RWPE1 (cell line): ENCODE data around the gene SLC2A4.
"Not testable (repeated sequence)": the region's sequence is repeated elsewhere in the genome, so short reads cannot be mapped to it uniquely, and the experiment has no call there.

Source experiments
- CTCF ChIA-PET: fragments of 350-600 bp; sonication (Branson Sonifier 250); formaldehyde crosslinking; extraction: SDS; loops from one replicate; lab custom pipeline; 2021; lab: Yijun Ruan, JAX
- POLR2A ChIA-PET: fragments of 400-600 bp; formaldehyde crosslinking; extraction: SDS; loops from one replicate; lab custom pipeline; 2020; ENCODE audit warnings: antibody characterized with exemption; ENCODE audit not compliant: low non-redundant PET; lab: Yijun Ruan, JAX
- DNase-seq: peaks from one replicate; pipeline ENCODE4 v3.0.0; 2012; ENCODE audit warnings: low spot score
- H3K27ac ChIP-seq: fragments of 450-650 bp; 2 replicates; pipeline ENCODE4 v1.5.1; 2017
- TF ChIP-seq, protein P1 (sequence below): fragments of 450-650 bp; conservative IDR thresholded peaks from 2 replicates; pipeline ENCODE4 v1.5.1; 2017; ENCODE audit warnings: low read depth, mild to moderate bottlenecking

Gene SLC2A4

DNA sequence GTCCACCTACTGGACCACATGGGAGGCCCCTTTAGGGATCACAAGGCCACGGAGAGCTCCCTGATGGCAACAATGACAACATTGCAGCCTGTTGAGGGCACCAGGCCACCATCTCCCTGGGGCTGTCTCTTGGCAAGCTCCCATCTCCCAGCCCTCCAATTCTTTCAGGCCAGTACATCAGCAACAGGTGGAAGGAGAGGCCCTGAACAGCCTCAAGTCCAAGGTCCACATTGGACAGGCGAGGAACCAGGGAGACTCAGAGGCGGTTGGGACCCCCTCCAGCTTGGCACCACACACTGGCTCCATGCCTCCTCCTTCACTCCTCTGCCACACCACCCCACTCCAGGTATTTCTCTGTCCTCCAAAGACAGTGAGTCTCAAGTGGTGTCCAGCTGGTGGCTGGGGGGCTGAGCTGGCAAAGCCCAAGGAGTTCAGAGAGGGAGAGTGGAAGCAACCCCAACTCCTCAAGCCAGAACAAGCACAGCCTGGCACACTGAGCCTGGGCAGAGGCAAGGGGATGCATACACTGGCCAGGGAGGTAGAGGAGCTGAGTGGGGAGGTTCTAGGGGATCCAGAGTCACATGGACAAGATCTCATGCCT lies 53.5 kb downstream of the SLC2A4 start:
- DNase-seq: no peak
- ChIA-PET CTCF (interaction anchor here (0.6 to 0.8 kb wide), 3 partner anchors 69 to 100 kb away, joined by 3 to 5 read pairs (median 3); partner anchors contain the start of genes TMEM102 and TMEM256), POLR2A (no interaction called here)
- TF ChIP-seq, protein P1, sequence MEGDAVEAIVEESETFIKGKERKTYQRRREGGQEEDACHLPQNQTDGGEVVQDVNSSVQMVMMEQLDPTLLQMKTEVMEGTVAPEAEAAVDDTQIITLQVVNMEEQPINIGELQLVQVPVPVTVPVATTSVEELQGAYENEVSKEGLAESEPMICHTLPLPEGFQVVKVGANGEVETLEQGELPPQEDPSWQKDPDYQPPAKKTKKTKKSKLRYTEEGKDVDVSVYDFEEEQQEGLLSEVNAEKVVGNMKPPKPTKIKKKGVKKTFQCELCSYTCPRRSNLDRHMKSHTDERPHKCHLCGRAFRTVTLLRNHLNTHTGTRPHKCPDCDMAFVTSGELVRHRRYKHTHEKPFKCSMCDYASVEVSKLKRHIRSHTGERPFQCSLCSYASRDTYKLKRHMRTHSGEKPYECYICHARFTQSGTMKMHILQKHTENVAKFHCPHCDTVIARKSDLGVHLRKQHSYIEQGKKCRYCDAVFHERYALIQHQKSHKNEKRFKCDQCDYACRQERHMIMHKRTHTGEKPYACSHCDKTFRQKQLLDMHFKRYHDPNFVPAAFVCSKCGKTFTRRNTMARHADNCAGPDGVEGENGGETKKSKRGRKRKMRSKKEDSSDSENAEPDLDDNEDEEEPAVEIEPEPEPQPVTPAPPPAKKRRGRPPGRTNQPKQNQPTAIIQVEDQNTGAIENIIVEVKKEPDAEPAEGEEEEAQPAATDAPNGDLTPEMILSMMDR: no peak
- no peak overlapping the region for H3K27ac ChIP-seq

DNA sequence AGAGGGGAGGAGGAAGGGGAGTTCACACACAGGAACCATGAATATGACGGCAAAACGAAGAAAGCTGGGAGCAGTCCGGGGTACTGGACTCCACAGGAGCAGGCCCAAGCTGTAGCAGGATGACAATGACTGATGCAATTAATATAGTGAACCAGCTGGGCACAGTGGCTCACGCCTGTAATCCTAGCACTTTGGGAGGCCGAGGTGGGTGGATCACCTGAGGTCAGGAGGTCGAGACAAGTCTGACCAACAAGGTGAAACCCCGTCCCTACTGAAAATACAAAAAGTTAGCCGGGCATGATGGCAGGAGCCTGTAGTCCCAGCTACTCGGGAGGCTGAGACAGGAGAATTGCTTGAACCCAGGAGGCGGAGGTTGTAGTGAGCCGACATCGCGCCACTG lies 54.2 kb downstream of the SLC2A4 start:
- H3K27ac ChIP-seq, DNase-seq, POLR2A ChIA-PET: not testable (repeated sequence)
- CTCF ChIA-PET: interaction anchor here (0.6 kb wide), 1 partner anchor 99 kb away, joined by 3 read pairs; the partner anchor contains the start of gene TMEM102

DNA sequence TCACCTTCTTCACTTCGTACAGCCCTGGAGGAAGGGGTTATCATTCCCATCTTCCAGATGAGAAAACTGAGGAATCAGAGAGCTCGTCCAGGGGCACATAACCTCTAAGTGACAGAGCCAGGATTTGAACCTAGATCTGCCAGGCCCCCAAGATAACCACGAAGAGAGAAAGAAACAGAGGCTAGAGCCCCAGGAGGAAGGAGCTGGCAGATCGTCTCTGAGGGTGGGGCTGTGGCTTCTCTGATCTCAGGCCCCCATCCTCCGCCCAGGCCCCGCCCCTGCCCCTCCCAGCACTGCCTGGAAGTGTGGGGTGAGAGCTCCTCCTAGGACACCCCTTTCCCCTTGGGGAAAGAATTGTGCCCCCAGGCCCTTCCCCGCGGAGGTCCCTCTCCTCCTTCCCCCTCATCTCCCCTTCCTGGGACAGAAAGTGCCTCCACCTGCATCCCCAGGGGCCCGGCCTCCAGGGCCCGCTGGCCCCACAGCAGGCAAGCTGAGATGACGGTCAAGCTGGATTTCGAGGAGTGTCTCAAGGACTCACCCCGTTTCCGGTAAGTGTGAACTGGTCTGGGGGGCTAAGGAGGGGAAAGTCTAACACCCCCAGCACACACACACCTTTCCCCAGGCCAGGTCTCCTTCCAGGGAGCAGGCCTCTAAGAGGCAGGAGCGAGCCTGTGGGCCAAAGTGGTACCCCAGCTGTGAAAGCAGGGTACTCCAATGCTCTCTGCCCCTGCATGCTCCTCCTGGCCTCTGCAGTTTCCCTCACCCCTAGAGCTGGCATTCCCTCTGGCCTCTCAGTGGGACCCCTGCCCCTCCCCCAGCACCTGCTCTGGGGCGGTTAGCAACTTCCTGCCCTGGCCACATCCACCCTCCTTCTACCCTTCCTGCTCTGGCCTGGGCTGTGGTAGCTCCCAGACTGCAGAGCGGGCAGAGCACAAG lies 55.0 kb downstream of the SLC2A4 start, which contains the start of gene ACAP1:
ACAP1 (plus strand) TSS at position 290 of the 936 bp plus-strand sequence; CDS start at position 496, 206 bp downstream.
- TF ChIP-seq, protein P1: no peak
- DNase-seq: no peak
- H3K27ac ChIP-seq: no peak within 1 kb of the TSS
- ChIA-PET POLR2A (interaction anchor here (0.6 kb wide), 2 partner anchors 70 to 858 kb away, joined by 3 read pairs; no protein-coding TSS in a partner anchor), CTCF (interaction anchor here (0.7 to 1.0 kb wide), 2 partner anchors 18 to 116 kb away, joined by 4 to 5 read pairs; partner anchors contain the start of gene TMEM95)

DNA sequence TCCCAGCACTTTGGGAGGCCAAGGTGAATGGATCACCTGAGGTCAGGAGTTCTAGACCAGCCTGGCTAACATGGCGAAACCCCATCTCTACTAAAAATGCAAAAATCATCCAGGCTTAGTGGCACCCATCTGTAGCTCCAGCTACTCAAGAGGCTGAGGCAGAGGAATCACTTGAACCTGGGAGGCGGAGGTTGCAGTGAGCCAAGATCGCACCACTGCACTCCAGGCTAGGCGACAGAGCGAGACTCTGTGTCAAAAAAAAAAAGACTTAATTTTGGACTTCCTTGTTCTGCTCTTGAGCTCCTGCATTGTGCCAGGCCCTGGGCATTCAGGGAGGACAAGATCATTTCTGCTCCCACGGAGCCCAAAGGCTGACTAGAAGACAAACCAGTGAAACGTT lies 56.1 kb downstream of the SLC2A4 start:
- CTCF ChIA-PET: interaction anchor here (1.0 kb wide), 1 partner anchor 17 kb away, joined by 5 read pairs; the partner anchor contains the start of gene TMEM95
- H3K27ac ChIP-seq, POLR2A ChIA-PET, DNase-seq: not testable (repeated sequence)
